GM21825 (cell line): ENCODE measurements around the gene UBE2F.

ENCODE experiments used
- ATAC-seq: cut with Tn5 transposase; IDR thresholded peaks from one replicate; pipeline ENCODE4 v1.9.1; 2021; ENCODE audit warnings: mild to moderate bottlenecking, moderate library complexity; ENCODE audit not compliant: unreplicated experiment

UBE2F gene, protein sequence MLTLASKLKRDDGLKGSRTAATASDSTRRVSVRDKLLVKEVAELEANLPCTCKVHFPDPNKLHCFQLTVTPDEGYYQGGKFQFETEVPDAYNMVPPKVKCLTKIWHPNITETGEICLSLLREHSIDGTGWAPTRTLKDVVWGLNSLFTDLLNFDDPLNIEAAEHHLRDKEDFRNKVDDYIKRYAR

DNA sequence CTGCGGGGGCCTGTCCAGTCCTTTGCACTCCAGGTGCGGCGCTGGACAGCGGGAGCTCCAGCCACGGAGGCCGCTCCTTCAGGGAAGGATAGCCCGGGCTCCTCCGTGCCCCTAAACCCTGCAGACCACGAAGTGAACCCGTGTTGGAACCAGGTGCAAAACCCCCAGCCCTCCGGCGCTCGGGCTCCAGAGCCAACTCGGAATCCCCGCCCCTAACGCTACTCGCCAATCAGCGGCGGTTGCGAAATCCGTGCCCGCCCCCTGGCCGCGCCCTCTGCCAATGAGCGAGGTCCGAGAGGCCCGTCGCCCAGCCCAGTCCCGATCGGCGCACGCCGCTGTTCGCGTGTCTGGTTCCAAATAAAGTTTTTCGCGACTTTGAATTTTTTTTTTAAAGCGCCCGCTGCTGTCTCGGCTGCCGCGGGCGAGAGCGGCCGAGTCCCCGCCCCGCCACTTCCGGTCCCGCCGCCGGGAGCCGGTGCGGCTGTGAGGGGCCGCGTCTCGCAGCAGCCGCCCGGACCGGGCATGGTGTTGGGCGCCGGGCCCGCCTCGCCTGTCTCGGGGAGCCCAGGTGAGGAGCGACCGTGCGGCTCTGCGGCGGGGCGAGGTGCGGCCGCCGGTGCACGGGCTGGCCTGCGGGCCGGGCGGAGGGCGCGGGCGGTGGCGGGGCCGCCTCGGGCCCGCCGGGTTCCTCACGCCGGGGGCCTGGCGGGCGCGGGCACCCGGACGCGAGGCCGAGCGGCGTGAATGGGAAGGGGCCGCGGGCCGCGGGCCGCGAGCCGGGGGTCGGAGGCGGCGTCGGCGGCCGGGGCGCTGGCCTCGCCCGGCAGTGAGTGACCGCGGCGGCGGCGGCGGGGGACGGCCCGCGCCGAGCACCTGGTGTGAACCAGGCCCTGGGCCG, at the start of gene UBE2F:
Gene UBE2F, plus strand, starts transcription at position 450 of the 898 bp plus-strand sequence. CDS start 6,094 bp downstream, outside the sequence.
- peak; percentile 89 for ATAC-seq

DNA sequence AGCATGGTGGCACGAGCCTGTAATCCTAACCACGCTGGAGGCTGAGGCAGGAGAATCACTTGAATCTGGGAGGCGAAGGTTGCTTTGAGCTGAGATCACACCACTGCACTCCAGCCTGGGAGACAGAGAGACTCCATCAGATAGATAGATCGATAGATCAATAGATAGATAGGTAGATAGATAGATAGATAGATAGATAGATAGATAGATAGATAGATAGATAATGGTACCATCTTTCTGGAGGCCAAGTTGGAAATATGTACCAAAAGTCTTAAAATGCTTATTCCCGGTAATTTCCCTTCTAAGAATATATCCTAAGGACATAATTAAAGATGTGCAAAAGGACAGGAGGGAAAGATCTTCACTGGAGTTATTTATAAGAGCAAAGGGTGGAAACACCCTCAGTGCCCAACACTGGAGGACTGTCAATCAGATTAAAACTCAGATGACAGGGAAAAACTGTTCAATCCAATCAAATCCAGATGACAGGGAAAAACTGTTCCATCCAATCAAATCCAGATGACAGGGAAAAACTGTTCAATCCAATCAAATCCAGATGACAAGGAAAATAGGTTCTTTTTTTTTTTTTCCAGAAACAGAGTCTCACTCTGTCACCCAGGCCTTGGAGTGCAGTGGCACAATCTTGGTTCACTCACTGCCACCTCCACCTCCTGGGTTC, 49.0 kb upstream of the UBE2F start:
- ATAC-seq = no peak

DNA sequence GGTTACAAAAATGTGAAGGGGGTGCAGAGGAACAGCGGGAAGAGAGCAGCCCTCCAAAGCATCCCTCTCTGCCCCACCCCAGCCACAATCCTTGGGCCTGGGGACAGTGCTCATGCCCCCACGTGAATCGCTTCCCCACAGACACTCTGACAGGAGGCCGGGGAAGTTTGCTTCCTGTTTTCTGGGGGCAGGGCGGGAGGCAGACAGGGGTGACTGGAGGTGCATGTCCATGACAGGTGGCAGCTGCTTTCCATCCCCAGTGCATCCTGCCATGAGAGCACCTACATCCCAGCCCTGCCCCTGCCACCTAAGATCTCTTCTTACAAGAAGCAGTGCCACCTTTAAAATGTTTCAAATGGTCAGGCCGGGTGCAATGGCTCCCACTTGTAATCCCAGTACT, 47.2 kb upstream of the UBE2F start:
- ATAC-seq = no peak

DNA sequence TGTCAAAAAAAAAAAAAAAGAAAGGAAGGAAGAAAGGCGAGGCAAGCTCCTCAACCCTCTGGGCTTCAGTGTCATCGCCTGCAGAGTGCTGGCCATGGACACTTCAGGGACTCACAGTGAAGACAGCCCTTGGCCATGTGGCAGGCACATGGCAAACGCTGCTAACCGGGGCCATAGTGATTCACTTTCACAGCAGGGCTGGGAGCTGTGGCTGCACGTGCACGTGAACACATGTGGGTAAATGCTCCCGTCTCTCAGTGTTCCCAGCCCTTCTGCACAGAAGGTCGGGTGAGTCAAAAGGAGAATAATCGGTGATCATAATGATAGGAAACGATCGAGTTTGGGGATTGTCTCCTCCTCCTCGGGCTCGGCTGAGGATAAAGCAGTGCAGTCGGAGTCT, 46.1 kb upstream of the UBE2F start:
- ATAC-seq = no peak

DNA sequence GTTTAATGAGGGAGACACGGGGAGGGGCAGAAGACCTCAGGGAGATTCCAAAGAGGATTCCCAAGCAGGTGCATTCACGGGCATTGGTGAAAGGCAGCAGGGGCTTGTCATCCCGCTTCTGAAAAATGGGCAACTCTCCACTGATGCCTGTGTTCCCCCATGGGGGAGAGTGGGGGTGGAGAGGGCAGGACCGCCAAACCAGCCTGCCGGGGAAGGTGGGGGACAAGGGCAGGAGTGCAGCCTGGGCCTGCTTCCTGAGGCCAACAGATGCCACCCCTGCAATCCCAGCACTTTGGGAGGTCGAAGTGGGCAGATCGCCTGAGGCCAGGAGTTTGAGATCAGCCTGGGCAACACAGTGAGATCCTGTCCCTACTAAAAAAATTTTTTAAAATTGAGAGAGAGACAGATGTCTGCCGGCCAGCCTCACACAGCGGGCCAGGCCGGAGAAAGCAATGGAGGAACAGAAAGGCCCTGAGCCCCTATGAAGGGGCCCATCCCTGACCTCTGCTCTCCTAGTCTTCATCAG, 44.8 kb upstream of the UBE2F start:
- ATAC-seq = no peak

DNA sequence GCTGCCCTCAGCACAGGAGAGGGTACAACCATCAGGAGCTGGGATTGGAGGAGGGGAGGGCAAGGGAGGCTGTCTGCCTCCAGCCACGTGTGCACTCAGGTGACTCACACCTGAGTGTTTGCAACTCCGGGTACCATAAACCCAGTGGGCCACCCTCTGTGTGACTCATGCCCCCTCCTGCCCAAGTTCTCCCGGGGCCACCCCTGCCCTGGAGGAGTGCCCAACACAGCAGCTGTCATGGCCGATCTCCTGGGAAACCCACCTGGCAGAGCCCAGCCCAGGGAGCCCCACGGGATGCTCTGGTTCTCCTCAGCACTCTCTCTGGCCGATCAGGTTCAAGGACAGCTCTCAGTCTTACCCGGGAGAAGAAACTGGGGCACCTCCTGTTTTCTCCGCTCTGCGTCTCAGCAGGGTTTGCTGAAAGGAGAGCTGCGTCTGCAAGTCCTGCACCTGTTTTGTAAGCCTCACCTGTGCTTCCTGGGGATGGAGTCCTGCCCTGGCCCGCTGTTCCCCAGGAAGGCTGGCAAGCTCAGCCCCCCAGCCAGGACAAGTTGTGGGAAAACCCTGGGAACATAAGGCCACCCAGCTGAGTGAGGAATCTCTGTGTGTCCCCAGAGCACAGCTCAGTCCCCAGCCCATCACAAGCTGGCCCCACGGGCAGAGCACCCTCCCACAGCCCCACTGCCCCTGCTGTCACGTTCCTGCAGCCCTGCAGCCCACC, 44.0 kb upstream of the UBE2F start:
- ATAC-seq = no peak

DNA sequence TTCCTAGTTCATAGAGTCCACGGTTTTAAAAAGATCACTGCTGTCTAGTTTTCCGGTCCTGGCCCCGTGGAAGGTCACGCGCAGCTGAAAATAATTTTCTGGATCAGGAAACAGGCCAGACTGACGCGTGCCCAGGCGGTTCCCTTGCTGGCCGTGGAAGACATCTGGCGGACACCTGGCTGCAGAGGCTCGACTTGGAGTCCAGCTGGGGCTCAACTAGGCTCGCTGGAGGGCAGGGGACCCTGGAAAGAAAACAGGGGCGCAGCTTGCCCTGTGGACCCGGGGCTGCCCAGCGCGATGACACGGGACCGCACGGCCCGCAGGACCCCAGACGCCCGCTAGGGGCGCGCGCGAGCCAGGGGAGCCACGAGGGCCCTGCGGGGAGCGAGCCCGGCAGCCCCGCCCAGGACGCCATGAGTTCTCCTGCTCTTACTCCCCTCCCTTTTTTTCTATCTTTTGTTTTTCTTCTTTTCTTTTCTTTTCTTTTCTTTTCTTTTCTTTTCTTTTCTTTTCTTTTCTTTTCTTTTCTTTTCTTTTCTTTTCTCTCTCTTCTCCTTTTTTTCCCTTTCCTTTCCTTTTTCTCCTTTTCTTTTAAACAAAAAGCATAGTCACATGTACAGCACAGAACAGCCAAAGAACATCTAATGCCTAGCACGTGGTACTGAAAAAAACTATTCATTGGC, 43.2 kb upstream of the UBE2F start:
- peak; percentile 88 for ATAC-seq

DNA sequence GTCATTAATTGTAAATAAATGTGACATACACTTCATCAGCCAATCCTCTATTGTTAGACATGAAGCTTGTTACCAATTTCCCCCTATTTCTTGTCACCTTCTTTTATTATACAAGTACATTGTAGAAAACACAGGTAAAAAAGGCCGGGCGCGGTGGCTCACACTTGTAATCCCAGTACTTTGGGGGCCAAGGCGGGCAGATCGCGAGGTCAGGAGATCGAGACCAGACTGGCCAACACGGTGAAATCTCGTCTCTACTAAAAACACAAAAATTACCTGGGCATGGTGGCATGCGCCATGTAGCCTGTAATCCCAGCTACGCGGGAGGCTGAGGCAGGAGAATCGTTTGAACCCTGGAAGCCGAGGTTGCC, 42.7 kb upstream of the UBE2F start:
- no peak for ATAC-seq

DNA sequence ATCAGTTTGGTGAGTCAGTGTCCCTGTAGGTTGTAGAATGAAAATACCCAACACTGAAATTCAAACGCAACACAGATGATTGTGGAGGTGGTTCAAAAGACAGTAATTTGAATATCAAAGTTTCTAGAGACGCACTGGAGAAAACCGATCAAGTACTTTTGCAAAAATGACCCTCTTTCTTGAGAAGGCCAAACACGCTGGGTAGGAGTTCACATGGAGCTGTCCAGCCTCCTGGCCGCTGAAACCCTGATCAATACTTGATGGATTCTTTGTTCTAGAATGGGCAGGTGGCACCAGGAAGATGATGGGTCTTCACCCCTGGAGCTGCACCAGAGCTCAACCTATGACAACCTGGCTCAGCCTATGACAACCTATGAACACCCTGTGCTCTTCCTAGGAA, 39.7 kb upstream of the UBE2F start:
- ATAC-seq = no peak

DNA sequence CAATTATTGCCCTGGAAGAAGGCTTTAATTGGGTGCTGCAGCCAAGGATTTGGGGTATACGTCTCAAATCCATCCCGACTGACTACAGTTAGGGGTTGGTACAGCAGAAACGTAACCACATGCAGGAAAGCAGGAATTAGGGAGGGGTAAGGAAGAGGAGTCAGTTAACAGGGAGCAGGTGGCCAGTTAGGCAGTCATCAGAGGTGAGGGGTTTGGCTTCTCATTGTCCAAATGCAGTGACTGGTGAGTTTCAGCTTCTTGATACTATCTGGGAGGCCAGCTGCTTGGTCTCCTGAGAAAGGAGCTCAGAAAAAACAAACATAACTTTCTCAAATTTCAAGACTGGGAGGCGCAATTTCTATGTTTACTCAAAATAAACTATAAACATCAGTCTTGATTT, 38.8 kb upstream of the UBE2F start:
- no peak for ATAC-seq

DNA sequence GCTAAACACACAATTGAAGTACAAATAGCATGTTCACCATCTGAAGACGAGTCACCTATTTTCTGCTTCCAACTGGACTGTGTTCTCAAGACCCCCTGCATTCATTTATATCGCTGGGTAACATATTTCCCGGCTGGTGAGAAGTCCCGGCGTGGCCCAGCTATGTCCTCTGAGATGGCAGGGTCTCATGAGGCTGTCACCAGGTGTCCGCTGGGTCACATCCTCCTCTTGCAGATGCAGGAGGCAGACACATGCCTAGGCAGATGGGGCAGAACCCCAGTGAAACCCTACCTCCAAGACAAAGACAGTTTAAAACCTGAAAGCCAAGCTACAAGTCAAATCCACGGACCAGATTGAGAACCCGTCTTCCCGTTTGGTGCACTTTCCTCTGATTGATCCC, 36.8 kb upstream of the UBE2F start:
- ATAC-seq = no peak

DNA sequence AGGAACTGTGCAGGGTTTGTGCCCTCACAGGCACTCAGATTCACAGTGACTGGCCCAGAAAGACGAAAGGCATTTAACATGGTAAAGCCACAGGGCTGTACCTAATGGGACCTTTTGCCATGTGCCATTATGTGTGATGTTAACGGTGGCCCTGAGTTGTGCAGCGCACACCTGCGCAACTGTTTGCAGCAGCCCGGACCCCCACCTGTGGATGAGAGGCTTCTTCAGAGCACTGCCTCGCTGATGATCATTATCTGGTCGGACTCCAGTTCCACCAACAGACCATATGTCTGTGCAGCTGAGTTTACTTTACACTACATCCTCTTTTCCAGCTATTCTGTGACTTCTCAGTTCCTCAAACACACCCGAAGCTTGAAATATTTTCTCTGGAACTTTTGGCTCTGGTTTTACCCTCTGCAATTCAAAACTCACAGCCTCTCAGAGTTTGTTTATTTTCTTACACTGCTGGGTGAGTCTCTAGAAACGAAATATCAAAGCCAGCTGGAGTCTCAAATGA, 35.6 kb upstream of the UBE2F start:
- no peak for ATAC-seq

DNA sequence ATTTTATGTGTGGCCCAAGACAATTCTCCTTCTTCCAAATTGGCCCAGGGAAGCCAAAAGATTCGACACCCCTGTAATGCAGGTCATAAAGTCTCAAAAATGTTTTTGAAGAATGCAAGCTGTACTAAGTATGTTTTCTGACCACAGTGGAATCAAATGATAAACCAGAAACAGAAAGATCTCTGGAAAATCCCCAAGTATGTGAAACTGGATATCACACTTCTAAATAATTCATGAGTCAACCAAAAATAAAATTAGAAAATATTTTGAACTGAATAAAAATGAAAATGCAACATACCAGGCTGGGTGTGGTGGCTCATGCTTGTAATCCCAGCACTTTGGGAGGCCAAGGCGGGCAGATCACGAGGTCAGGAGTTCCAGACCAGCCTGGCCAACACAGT, 34.1 kb upstream of the UBE2F start:
- no peak for ATAC-seq

DNA sequence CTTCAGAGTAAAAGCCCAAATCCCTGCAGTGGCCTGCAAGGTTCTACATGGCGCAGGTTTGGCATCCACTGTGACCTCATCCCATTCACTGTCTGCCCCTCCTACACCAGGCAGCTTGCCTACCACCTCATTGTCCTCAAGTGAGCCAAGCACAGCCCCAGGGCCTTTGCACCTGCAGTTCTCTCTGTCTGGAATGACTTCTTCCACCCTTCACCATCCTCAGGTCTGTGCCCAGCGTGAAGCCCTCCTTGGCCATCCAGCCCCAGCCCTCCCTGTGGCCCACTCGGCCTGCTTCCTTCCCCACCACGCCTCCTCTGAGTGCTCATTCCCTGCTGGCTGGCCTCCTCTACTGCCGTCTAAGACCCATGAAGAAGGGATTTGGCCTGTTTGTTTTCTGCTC, 32.6 kb upstream of the UBE2F start:
- ATAC-seq = no peak

DNA sequence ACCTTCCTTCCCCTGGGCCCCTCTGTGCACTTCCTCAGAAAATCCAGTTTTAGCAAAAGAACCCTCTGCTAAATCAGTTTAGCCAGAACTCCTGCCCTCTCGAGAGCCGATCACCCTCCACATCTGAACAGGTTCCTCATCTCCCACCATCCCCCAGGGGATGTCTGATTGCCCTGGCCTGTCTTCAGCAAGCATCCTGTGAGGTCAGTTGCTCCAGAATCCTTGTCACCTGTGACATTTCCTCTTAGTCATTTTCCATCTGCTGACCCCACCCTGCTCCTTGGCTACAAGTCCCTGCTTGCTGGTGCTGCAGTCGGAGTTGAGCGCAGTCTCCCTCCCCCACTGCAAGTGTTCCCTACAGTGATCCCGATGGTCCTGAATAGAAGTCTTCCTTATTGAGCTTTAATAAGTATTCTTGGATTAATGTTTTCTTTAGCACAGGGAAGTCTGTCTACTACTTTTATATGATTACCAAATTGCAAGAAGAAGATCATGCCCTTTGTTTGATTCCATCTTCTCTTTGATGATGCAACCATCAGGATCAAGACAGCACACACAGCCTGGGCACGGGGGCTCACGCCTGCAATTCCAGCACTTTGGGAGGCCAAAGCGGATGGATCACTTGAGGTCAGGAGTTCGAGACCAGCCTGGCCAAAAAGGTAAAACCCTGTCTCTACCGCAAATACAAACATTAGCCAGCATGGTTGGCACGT, 30.9 kb upstream of the UBE2F start:
- ATAC-seq = no peak

DNA sequence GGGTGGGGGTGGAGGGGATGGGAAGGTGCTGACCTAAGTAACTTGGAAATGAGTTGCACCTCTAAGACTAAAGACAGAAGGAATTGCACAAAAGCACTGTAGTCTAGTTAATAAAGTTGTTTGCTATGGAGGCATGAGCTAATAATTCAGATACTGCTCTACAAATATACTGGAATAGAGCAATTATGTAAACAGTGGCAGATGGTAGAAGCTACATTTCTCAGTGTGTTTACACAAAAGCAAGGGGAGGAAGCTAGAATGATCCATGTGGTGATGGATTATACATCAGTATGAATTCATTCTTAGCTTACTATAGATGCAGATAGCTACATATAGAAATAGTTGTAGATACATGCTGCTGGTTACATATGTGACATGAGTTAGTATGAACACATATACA, 27.6 kb upstream of the UBE2F start:
- no peak for ATAC-seq

DNA sequence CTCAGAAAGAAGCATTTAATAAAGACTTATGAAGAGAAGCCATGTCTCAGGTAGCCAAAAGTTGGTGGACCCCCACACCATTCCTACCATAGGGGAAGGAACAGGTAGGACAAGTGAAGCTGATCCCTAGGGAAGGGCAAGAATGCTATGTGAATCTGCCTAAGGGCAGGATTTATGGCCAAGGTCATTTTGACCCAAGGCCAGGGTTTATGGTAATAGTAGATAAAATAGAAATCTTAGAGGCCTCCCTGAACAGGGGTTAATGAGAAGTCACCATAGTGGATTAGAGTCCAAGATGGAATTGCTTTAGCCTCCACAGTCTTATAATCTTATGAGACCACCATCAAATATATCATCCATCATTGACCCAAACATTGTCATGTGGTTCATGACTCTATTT, 26.0 kb upstream of the UBE2F start:
- ATAC-seq = no peak

DNA sequence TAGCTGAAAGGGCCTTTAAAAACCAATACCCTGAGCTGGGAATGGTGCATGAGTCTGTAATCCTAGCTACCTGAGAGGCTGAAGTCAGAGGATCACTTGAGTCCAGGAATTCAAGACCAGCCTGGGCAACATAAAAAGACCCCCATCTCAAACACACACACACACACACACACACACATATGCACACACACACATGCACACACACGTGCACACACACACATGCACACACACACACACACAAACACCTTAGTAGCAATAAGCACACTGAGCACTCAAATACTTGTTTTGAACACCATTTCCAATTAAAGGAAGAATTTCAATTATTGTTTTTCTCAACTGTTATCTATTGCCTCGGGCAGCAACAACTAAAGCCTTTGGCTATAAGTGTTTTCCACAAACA, 25.6 kb upstream of the UBE2F start:
- ATAC-seq = no peak

DNA sequence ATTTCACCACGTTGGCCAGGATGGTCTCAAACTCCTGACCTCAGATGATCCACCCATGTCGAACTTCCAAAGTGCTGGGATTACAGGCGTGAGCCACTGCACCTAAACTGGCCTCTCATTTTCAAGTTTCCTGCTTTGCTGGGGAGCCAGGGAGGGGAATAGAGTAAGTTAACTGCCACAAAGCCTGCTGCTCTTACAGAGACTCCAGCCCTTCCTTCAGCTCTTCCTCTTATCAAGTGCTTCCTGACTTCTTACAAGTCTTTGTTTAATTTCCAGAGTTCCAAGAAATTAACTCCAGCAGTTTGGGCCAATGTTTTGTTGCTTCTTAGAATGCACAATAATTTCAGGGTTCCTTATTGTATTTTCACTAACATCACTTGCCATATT, 24.3 kb upstream of the UBE2F start:
- no peak for ATAC-seq
